Brain pericyte (primary cell): Measurements from ENCODE around the gene ASF1B.
"Not testable (repeated sequence)": the region's sequence is repeated elsewhere in the genome, so short reads cannot be mapped to it uniquely, and the experiment has no call there.

ENCODE experiments used
- DNase-seq: peaks from one replicate; pipeline ENCODE4 v3.0.0-alpha.2; 2012; ENCODE audit warnings: low read depth, low spot score

The ASF1B gene

GRCh38 chr19:14160017-14160703 lies 23.8 kb upstream of the ASF1B start:
- no peak for DNase-seq

GRCh38 chr19:14159059-14159458 lies 22.7 kb upstream of the ASF1B start:
- DNase-seq = no peak

DNA sequence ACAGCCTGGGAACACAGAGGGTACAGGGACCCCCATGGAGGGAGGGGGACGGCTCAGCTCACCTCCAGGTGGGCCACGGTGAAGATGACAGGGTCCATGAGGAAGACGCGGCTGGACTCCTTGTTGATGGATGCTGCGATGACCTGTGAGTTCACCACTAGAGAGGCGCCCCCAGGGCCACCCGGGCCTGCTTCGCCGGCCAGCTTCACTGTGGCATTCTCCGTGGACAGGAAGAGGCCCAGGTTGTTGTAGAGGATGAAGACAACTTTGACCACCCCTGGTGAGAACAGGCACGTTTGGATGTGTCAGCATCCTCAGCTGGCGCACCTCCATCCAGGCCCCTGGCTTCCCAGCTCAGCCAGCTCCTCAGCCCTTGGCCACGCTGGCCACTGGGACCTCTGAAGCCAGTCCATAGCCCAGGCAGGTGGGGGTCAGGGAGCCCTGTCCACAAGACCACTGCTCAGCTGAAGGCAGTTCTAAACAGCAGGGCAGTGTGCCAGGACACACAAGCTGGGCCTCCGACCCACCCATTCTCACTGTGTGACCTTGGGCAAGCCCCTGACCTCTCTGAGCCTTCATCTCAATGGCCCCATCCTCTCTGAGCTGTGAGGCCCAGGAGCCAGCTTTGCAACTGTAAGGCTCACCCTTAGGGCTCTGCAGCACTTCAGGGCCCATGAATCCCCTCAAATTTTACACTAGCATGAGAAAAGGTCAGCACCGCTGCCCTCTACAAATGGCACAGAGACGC lies 22.1 kb upstream of the ASF1B start:
- no peak for DNase-seq

DNA sequence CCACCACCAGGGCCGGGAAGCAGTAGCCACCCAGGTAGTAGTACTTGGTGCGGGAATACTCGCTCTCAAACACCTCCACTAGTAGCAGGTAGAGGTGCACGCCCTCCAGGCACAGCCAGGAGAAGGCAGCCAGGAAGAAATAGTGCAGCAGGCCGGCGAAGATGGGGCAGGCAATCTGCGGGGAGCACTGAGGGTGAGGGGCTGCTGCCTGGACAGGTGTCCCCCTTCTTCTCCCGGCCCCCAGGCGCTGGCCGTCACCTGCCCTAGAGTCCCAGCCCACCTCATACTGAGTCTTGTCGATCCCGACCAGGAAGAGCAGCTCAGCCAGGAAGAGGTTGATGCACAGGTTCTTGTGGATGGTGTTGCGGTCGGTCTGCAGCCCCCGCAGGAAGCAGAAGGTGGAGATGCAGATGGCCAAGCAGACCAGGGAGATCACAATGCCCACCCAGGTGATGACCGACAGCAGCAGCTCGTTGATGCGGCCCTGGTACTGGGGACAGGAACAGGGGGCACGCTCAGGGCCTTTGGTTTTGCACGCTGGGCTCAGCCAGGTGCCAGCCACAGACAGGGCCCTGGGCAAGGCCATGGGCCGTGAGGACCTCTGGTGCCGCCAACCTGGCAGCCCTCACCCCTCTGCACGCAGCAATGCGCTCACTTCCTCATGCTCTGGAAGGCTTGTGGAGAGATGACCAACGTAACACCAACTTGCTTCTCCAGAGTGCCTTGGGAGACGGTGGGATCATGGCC lies 20.8 kb upstream of the ASF1B start:
- no peak for DNase-seq

- no peak for DNase-seq
Measured at GRCh38 chr19:14156122-14156521, 19.7 kb upstream of the ASF1B start.

- DNase-seq = no peak
Measured at GRCh38 chr19:14155371-14155770, 19.0 kb upstream of the ASF1B start.

DNA sequence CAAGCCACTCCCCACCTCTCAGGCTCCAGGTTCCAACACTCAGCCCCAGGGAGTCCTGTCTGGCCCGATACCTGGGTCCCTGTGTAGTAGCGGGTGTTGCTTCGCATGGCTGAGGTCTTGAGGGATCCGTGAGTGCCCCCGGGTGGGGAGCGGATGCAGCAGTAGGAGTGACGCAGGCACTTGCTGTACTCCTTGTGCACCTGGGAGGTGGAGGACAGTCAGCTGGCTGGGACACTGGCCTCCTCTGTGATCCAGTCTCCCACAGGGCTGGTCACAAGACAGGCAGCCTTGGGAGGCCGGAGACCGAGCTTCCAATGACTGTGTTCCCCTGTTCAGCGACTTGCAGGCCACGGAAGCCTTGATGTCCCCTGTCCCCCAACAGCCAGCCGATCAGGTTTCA lies 16.3 kb upstream of the ASF1B start:
- DNase-seq = no peak

GRCh38 chr19:14150770-14151661 lies 14.6 kb upstream of the ASF1B start:
- DNase-seq = no peak

DNA sequence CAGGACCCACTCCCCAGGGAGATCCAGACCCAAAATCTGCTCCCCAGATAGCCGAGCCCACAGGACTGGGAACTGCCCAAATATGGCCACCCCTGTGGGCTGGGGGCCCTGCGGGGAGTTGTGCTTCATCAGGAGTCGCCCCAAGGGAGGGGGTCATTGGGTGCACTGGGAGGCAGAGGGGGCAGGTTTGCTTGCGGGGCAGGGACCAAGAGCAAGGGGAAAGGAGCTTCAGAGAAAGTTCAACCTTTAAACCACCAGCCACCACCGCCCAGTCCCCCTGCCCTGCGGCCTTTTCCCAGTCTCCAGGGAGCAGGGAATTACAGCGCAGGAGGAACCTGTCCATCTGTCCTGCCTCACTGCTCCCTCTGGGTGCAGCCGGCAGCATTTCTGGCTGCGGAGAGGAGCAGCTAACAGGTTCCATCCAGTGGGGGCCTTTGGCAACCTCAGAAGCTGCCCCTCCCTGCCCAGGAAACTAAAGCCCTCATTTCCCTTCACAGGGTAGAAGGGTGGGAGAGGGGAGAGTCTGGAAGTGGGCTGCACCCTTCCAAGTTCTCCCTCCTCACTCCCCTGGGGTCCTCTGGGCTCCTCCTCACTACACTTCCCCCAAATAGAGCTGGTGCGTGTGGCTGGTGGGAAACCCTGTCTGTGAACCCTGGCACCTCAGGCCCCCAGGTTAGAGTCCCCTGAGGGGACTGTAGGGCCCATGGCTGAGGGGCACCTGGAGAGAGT lies 13.8 kb upstream of the ASF1B start:
- DNase-seq = no peak

DNA sequence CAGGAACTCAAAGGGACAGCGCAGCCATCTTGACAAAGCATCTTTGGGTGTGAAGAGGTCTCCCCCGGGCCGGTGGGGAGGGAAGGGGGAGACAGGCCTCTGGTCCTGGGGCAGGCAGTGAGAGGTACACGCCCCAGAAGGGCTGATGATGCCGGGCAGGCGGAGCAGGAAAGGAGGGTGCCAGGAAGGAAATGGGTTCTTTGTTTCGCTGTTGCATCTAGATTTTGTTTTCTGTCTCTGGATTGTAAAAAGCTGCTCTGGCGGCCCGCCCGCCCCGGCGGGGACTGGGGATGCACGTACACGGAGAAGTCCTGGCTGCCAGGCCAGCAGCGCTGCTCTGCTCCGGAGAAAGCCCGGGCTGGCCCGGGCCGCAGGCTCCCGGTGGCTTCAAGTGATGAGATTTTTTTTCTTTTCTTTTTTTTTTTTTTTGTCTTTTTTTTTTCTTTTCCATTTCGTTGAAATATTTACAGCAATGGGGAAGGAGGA lies 13.2 kb upstream of the ASF1B start:
- DNase-seq = no peak

- DNase-seq = no peak
Measured at GRCh38 chr19:14148751-14149410, 12.5 kb upstream of the ASF1B start.

DNA sequence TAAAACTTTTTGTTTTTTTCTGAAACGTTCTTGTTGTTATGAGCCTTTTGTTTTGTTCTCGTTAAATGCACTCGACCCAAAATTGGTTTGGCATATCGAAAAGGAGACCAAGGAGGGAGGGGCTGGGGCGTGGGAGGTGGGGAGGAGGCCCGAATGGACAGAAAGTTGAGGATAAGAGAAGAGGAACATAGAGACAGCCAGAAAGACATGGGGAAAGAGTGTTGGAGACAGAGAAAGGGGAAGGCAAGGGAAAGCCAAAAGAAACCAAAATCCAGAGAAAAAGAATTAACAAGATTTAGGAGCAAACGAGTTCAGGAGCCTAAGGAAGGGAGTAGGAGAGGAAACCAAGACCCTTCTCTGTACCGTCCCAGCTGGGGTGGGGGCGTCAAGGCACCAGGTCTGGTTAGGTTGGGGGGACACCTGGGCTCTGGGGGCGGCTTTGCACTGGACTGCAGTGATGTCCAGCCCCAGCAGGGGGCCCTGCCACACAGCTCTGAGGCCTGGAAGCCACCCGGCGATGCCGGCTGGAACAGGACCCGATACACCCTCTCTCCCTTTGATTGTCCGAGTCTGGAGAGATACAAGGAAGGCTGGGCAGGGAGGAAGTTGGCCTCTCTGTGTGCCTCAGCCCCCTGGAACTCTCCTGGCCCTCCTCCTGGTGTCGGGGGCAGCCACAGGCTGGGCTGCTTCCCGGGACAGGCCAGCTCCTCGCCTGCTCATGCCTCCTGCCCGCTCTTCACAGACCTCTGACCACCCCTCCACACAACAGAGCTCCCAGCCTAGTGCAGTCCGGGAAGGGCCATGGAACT lies 11.6 kb upstream of the ASF1B start:
- no peak for DNase-seq

DNA sequence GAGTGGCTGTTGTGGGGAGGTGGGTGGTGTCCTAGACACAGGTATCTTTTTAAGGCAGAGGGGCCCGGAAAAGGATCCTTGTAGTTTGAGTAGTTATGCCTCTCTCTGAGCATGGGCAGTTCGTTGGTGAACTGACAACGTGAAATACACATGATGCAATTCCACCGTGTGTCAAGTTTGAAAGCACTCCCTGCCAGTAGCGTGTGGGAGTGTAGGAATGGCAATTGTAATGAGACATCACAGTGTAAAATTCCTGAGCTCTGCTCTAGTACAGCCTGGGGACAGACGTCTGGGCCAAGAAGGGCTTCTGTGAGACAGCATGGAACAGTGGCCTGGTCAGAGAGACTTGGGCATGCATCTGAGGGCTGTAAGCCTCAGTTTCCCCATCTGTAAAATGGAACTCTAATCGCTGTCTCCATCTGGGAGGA lies 10.4 kb upstream of the ASF1B start:
- no peak for DNase-seq

GRCh38 chr19:14146169-14146568 lies 9.8 kb upstream of the ASF1B start:
- not testable (repeated sequence) for DNase-seq

- DNase-seq = no peak
Measured at GRCh38 chr19:14145381-14145780, 9.0 kb upstream of the ASF1B start.

DNA sequence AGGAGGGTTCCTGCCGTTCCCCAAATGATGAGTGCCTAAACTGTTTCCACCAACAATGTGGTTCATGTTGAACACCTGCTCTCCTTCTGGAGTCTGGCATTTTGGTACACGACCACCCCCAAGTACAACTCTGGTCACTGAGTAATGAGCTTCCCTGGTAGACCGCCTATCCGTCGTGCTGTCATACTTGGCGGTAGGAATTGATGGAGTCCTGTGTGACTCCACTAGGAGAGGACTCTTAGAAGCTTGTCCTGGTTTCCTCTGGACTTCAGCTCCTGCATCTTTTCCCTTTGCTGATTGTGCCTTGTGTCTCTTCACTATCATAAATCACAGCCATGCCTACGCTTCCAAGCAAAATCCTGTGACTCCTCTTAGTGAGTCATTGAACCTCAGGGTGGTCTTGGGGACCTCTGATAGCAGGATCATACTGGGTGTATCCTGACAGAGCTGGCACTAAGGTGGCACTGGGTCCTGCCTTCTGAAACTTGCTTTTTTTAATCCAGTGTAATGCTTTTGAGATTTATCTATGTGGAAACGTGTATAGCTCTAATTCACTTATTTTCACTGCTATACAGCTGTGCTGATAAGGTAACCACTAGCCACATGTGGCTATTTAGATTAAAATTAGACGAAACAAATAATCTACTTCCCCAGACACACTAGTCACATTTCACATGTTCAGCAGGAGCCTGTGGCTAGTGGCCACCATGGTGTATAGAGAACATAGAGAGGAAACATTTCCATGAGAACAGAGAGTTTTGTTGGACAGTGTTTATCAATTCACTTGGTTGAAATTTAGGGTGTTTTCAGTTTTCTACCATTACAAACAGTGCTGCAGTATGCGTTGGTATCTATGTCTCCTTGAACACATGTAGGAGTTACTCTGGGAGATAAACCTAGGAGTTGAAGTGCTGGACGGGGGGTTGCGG lies 6.1 kb upstream of the ASF1B start:
- DNase-seq = no peak

DNA sequence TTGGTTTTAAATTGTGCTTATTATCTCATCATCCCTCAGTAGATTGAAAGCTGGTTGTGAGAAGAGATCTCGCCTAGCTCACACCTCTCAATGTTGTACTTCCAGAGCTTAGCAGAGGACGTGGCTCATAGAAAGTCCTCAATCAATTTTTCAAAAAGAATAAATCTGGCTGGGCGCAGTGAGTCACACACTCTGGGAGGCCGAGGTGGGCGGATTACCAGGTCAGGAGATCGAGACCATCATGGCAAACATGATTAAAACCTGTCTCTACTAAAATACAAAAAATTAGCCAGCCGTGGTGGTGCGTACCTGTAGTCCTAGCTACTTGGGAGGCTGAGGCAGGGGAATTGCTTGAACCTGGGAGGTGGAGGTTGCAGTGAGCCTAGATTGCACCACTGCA lies 4.7 kb upstream of the ASF1B start:
- DNase-seq = no peak

- no peak for DNase-seq
Measured at GRCh38 chr19:14139944-14140343, 3.6 kb upstream of the ASF1B start.
